SU-DHL-6 (cell line): ENCODE results near the gene ST7.

Source experiments
- EZH2phosphoT487 ChIP-seq: fragments of 200-600 bp; sonication (generic), shearing (Covaris generic); conservative IDR thresholded peaks from 2 replicates; pipeline ENCODE4 v1.6.1; 2018; ENCODE audit warnings: mild to moderate bottlenecking, antibody characterized with exemption, low read length, moderate library complexity, mixed read lengths
- TF ChIP-seq, protein P1 (sequence below): fragments of 200-600 bp; sonication (generic); IDR thresholded peaks from one replicate; pipeline ENCODE4 v1.5.1; 2017; ENCODE audit warnings: antibody characterized with exemption, mild to moderate bottlenecking, low read length, moderate library complexity; ENCODE audit not compliant: insufficient read depth, poor library complexity, severe bottlenecking

DNA sequence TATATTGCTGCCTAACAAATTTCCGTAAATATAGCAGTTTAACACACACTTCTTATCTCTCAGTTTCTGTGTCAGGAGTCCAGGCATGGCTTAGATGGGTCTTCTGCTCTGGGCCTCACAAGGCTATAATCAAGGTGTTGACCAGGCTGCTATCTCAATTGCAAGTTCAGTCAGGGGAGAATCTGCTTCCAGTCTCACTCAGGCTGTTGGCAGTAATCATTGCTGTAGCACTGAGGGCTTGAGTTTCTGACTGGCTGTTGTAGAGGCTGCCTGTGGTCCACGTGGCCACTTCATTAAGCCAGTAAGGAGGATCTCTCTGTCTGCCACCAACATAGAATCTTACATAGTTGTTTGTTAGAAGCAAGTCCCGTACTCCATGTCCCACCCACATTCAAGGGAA is 138.4 kb downstream of the ST7 start:
- TF ChIP-seq, protein P1, sequence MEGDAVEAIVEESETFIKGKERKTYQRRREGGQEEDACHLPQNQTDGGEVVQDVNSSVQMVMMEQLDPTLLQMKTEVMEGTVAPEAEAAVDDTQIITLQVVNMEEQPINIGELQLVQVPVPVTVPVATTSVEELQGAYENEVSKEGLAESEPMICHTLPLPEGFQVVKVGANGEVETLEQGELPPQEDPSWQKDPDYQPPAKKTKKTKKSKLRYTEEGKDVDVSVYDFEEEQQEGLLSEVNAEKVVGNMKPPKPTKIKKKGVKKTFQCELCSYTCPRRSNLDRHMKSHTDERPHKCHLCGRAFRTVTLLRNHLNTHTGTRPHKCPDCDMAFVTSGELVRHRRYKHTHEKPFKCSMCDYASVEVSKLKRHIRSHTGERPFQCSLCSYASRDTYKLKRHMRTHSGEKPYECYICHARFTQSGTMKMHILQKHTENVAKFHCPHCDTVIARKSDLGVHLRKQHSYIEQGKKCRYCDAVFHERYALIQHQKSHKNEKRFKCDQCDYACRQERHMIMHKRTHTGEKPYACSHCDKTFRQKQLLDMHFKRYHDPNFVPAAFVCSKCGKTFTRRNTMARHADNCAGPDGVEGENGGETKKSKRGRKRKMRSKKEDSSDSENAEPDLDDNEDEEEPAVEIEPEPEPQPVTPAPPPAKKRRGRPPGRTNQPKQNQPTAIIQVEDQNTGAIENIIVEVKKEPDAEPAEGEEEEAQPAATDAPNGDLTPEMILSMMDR: no peak
- no peak for TF ChIP-seq EZH2phosphoT487
